Cardiac muscle cell (in vitro differentiated cells and primary cell): ENCODE data around the gene PRCC. TPM values are rescaled to one million over a fixed set of nuclear protein-coding genes. Genes with fewer than 3 reads are reported as not detected.
A peak's percentile ranks its signal among the peaks of the same experiment; 100 is the strongest.

ENCODE experiments used
- DNase-seq, 2 donors: peaks; one replicate each; pipeline versions ENCODE4 v3.0.0 to v3.0.0-alpha.2; 2010 to 2017; ENCODE audit warnings: low read depth in 1 of 2, low spot score in 1 of 2
- H3K27ac ChIP-seq: fragments of 200-600 bp; sonication (generic); 2 replicates; pipeline ENCODE4 v1.5.1; 2016
- H3K27me3 ChIP-seq: fragments of 200-600 bp; sonication (generic); 2 replicates; pipeline ENCODE4 v1.6.0; 2016; ENCODE audit warnings: control low read depth
- H3K36me3 ChIP-seq: fragments of 200-600 bp; sonication (generic); 2 replicates; pipeline ENCODE4 v1.5.1; 2016; ENCODE audit warnings: control low read depth
- H3K4me1 ChIP-seq: fragments of 200-600 bp; sonication (generic); 2 replicates; pipeline ENCODE4 v1.8.1; 2017; ENCODE audit warnings: low read depth, mild to moderate bottlenecking, mixed run types
- H3K4me3 ChIP-seq: fragments of 200-600 bp; sonication (generic); 2 replicates; pipeline ENCODE4 v1.5.1; 2016; ENCODE audit warnings: mild to moderate bottlenecking
- H3K9me3 ChIP-seq: fragments of 200-600 bp; sonication (generic); 2 replicates; pipeline ENCODE4 v1.5.1; 2017; ENCODE audit warnings: low read depth, mild to moderate bottlenecking, control low read depth
- CTCF ChIP-seq: IDR thresholded peaks from 2 replicates; pipeline ENCODE4 v1.5.1; 2012; ENCODE audit warnings: low read depth, mild to moderate bottlenecking, low read length
- polyA plus RNA-seq: library from polyadenylated mRNA; unstranded; fragments of >200 nt; fragmentation: Nextera tagmentation; extraction: Ambion mirVana; gene quantifications from 2 replicates; pipeline ENCODE4 v1.2.1, GENCODE V29; 2016
- total RNA-seq: library from RNA; depleted of rRNA; stranded (reverse); fragments of >200 nt; gene quantifications from 2 replicates; pipeline ENCODE4 v1.2.3, GENCODE V29; 2016

PRCC gene
- total and polyA plus RNA-seq, 2 experiments from 2014 or later: 118 to 126 TPM

- Histone ChIP-seq H3K27me3 (no peaks in the 10 kb centered on the region), H3K27ac (no peak within 1 kb of the TSS), H3K9me3 (no peaks in the 10 kb centered on the region), H3K36me3 (no peaks in the 10 kb centered on the region), H3K4me1 (no peaks in the 10 kb centered on the region), H3K4me3 (no peak within 1 kb of the TSS)
- peak in 1 of 2 donors; percentile 83 for DNase-seq
- no peak for TF ChIP-seq CTCF
Measured at GRCh38 chr1:156816561-156817328, 49.4 kb downstream of the PRCC start, which contains the start of gene SH2D2A. TSS of gene SH2D2A (minus strand) at chr1:156816848. CDS start at chr1:156816708, 140 bp downstream.

GRCh38 chr1:156821801-156822200, 54.5 kb downstream of the PRCC start:
- DNase-seq: peak in 1 of 2 donors; percentile 74
- H3K27me3 ChIP-seq: peaks cover 17% of the 10 kb centered on the region
- no peak for TF ChIP-seq CTCF
- no peaks in the 10 kb centered on the region for H3K4me1 ChIP-seq
- no peaks in the 10 kb centered on the region for H3K9me3 ChIP-seq
- no peaks in the 10 kb centered on the region for H3K36me3 ChIP-seq
- H3K27ac ChIP-seq: no peak overlapping the region
- no peak overlapping the region for H3K4me3 ChIP-seq

- no peak for TF ChIP-seq CTCF
- no peaks in the 10 kb centered on the region for H3K36me3 ChIP-seq
- H3K9me3 ChIP-seq: no peaks in the 10 kb centered on the region
- H3K27ac ChIP-seq: no peak overlapping the region
- H3K4me3 ChIP-seq: no peak overlapping the region
- DNase-seq: no peak
- peaks cover 17% of the 10 kb centered on the region for H3K27me3 ChIP-seq
- H3K4me1 ChIP-seq: no peaks in the 10 kb centered on the region
Measured at GRCh38 chr1:156822680-156823079, 55.3 kb downstream of the PRCC start.

GRCh38 chr1:156823210-156823790, 56.0 kb downstream of the PRCC start:
- H3K27ac ChIP-seq: no peak overlapping the region
- H3K36me3 ChIP-seq: no peaks in the 10 kb centered on the region
- DNase-seq: no peak
- no peak overlapping the region for H3K4me3 ChIP-seq
- peaks cover 17% of the 10 kb centered on the region for H3K27me3 ChIP-seq
- no peak for TF ChIP-seq CTCF
- H3K9me3 ChIP-seq: no peaks in the 10 kb centered on the region
- no peaks in the 10 kb centered on the region for H3K4me1 ChIP-seq

- H3K27ac ChIP-seq: no peak overlapping the region
- TF ChIP-seq CTCF: no peak
- no peaks in the 10 kb centered on the region for H3K9me3 ChIP-seq
- peak in 1 of 2 donors; percentile 60 for DNase-seq
- H3K27me3 ChIP-seq: peaks cover 17% of the 10 kb centered on the region
- H3K36me3 ChIP-seq: no peaks in the 10 kb centered on the region
- no peak overlapping the region for H3K4me3 ChIP-seq
- no peaks in the 10 kb centered on the region for H3K4me1 ChIP-seq
Measured at GRCh38 chr1:156826630-156827029, 59.3 kb downstream of the PRCC start.
